Measurements from ENCODE around the gene C12orf42.

DNA sequence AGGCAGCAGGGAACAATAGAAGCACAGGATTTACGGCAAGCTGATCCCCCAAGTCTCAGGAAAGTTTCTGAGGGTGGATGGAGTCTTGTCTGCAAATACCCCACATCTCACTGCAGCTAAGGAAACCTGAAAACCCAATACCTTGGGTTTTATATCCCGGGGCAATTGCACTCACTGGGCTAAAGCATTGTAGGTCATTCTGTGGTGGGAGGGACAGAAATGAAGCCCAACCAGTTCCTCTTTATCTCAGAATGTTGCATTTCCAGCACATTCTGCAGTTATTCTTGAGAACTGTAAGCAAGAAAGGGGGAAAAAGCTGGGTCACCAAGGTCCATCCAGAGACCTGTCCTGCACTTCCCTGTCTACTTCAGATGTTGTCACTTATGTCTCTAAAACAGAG lies 39.8 kb downstream of the C12orf42 start:
- TF ChIP-seq, protein P1, sequence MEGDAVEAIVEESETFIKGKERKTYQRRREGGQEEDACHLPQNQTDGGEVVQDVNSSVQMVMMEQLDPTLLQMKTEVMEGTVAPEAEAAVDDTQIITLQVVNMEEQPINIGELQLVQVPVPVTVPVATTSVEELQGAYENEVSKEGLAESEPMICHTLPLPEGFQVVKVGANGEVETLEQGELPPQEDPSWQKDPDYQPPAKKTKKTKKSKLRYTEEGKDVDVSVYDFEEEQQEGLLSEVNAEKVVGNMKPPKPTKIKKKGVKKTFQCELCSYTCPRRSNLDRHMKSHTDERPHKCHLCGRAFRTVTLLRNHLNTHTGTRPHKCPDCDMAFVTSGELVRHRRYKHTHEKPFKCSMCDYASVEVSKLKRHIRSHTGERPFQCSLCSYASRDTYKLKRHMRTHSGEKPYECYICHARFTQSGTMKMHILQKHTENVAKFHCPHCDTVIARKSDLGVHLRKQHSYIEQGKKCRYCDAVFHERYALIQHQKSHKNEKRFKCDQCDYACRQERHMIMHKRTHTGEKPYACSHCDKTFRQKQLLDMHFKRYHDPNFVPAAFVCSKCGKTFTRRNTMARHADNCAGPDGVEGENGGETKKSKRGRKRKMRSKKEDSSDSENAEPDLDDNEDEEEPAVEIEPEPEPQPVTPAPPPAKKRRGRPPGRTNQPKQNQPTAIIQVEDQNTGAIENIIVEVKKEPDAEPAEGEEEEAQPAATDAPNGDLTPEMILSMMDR (IDR thresholded peaks at IDR 0.05 in 2 of 3, conservative IDR thresholded peaks at IDR 0.05 in 1 of 3; ENCODE audit: control insufficient read depth in 2 of 3, extremely low read depth in 1 of 3, insufficient read depth in 1 of 3, low read depth in 3 of 3, low read length in 3 of 3), result no peak
- TF ChIP-seq EED (IDR thresholded peaks at IDR 0.05; ENCODE audit: low read depth), result no peak
- TF ChIP-seq JUND (IDR thresholded peaks at IDR 0.05; ENCODE audit: low read depth, low read length), result no peak
- no peak for TF ChIP-seq ZNF274 (IDR thresholded peaks at IDR 0.05; ENCODE audit: insufficient read depth, insufficient read length)
- TF ChIP-seq MEF2A (IDR thresholded peaks at IDR 0.05; ENCODE audit: insufficient read depth, low read depth, low read length), result no peak
- TF ChIP-seq TARDBP (IDR thresholded peaks at IDR 0.05; ENCODE audit: borderline replicate concordance), result no peak
- no peak for TF ChIP-seq POLR2AphosphoS2 (IDR thresholded peaks at IDR 0.05; ENCODE audit: low read depth, low read length)
- no peak for TF ChIP-seq E2F4 (IDR thresholded peaks at IDR 0.05; ENCODE audit: low read depth, low read length)
- no peak for TF ChIP-seq CBX3 (IDR thresholded peaks at IDR 0.05; ENCODE audit: borderline replicate concordance, low read depth)
- TF ChIP-seq FOS (IDR thresholded peaks at IDR 0.05; ENCODE audit: borderline replicate concordance, extremely low read depth, insufficient read length), result no peak

Measured in GM12878 (cell line).